ENCODE results near the gene PRKAR1A. TPM values are rescaled to one million over a fixed set of nuclear protein-coding genes. Genes with fewer than 3 reads are reported as not detected.

Gene PRKAR1A
- total and polyA plus RNA-seq, 12 donors = 170 to 1,378 (median 783) TPM

DNA sequence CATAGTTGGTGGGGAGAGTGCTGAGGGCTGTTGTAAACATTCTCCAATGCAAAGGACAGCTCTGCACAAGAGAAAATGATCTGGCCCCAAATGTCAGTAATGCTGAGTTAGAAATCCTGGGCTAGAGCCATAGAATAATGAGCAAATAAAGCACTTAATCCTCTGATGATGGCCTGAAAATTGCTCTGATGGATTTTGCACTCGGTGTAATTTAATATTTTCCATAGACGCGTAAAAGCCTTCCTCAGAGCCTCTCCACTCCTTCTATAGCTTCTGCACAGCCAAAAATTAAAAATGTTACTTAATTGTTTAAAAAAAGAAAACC lies 65.2 kb downstream of the PRKAR1A start:
- DNase-seq (no peak), ATAC-seq (peak in 5 of 8 donors; percentile 10 to 34 (median 18))
- WGBS, 2 donors = 77 to 86% methylated on average over 3 of the region's 3 CpGs
- Histone ChIP-seq H3K9me3 (peaks cover 0 to 8% (median 0%) of the 10 kb centered on the region in 11 donors), H3K4me1 (peaks cover 0 to 72% (median 4%) of the 10 kb centered on the region in 9 donors), H3K27ac (peak overlapping the region in 4 of 10 donors; percentile 17 to 89 (median 74)), H3K4me3 (no peak overlapping the region), H3K27me3 (no peaks in the 10 kb centered on the region), H3K36me3 (no peaks in the 10 kb centered on the region)
- TF ChIP-seq CTCF (IDR thresholded peaks at IDR 0.05) = peak in 1 of 9 donors; percentile 2
- intact Hi-C loops (cut with DNase I) = no loop called here

DNA sequence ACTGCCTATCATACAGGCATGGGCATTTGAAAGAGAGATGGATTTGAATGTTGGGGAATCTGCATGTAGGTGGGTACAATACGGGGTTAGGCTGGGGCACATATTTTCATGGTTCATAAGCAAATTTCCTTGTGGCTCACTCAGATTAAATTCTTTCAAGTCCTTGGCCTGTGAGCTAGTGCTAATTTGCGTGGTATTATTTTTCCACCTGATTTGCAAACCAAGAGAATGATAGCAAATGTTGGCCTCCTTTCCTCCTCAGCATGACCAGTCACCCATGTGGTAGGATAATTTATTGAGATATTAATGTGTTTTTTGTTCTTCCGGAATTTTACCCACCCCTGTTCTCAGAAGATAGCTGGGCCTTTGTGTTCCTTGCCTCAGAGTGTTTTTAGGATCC lies 66.0 kb downstream of the PRKAR1A start:
- Histone ChIP-seq H3K27me3 (no peaks in the 10 kb centered on the region), H3K4me1 (peaks cover 0 to 66% (median 4%) of the 10 kb centered on the region in 9 donors), H3K36me3 (no peaks in the 10 kb centered on the region), H3K9me3 (peaks cover 0 to 8% (median 0%) of the 10 kb centered on the region in 11 donors), H3K4me3 (no peak overlapping the region), H3K27ac (peak overlapping the region in 2 of 10 donors; percentile 76 to 89)
- 95 to 96% methylated on average over 3 of the region's 3 CpGs for WGBS, 2 donors
- DNase-seq (no peak), ATAC-seq (no peak)
- intact Hi-C loops (cut with DNase I) = no loop called here
- TF ChIP-seq CTCF (IDR thresholded peaks at IDR 0.05) = no peak

- intact Hi-C loops (cut with DNase I) = no loop called here
- Histone ChIP-seq H3K4me3 (no peak overlapping the region), H3K4me1 (peaks cover 0 to 58% (median 4%) of the 10 kb centered on the region in 9 donors), H3K27ac (peak overlapping the region in 2 of 10 donors; percentile 51 to 89), H3K27me3 (no peaks in the 10 kb centered on the region), H3K36me3 (peaks cover 0 to 2% (median 0%) of the 10 kb centered on the region in 9 donors), H3K9me3 (peaks cover 0 to 8% (median 0%) of the 10 kb centered on the region in 11 donors)
- no peak for ATAC-seq
- no peak for DNase-seq
- WGBS, 2 donors = 90 to 93% methylated on average over 8 of the region's 8 CpGs
- TF ChIP-seq CTCF (IDR thresholded peaks at IDR 0.05) = no peak
These were observed 67.1 kb downstream of the PRKAR1A start for GRCh38 chr17:68579194-68579927.

DNA sequence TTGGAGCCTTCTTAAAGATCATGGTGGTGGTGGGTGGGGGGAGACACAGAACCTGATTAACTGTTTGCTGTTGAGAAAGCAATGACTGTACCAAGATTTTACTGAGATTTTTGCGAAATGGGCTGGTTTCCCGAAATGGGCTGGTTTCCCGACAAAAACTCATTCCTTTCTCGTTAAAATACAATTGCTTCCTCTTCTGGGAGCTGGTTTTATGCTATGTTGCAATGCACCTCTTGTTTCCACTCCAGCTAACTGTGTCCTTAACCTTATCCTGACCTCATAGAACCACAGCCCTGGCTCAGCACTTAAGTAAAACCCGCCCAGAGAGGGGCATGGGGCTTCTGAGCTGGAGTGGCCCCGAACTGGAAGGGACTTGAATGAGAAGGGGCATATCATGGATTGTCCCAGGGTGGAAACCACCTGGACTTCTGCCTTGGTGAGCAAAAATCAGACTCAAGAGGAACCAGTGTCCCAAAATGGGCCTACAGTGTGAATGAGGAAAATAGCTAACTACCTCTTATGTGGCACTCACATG lies 68.1 kb downstream of the PRKAR1A start:
- peaks cover 0 to 8% (median 0%) of the 10 kb centered on the region in 11 donors for H3K9me3 ChIP-seq
- H3K27ac ChIP-seq = peak overlapping the region in 6 of 10 donors; percentile 3 to 89 (median 27)
- peaks cover 0 to 66% (median 4%) of the 10 kb centered on the region in 9 donors for H3K4me1 ChIP-seq
- H3K36me3 ChIP-seq = peaks cover 0 to 2% (median 0%) of the 10 kb centered on the region in 9 donors
- ATAC-seq (peak in 6 of 8 donors; percentile 38 to 85 (median 52)), DNase-seq (no peak)
- no peak for TF ChIP-seq CTCF (IDR thresholded peaks at IDR 0.05)
- intact Hi-C loops (cut with DNase I) = no loop called here
- 68 to 82% methylated on average over 6 of the region's 6 CpGs for WGBS, 2 donors
- no peak overlapping the region for H3K4me3 ChIP-seq
- H3K27me3 ChIP-seq = no peaks in the 10 kb centered on the region
